HG02981 (cell line): Measurements from ENCODE around the gene ATCAY.
"Not testable (repeated sequence)": the region's sequence is repeated elsewhere in the genome, so short reads cannot be mapped to it uniquely, and the experiment has no call there.

Experiments
- ATAC-seq: cut with Tn5 transposase; IDR thresholded peaks from one replicate; pipeline ENCODE4 v1.9.1; 2021; ENCODE audit warnings: mild to moderate bottlenecking, moderate library complexity; ENCODE audit not compliant: unreplicated experiment

ATCAY gene

DNA sequence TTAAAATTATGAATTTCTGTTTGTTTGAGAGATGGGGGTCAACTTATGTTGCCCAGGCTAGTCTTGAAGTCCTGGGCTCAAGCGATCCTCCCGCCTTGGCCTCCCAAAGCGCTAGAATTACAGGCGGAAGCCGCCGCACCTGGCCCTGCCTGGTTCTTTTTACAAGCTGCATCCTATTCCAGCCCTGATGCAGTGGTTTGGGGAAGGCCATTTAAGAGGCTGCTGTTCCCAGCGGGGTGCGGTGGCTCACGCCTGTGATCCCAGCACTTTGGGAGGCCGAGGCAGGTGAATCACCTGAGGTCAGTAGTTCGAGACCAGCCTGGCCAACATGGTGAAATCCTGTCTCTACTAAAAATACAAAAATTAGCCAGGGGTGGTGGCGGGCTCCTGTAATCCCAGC, 87.5 kb downstream of the ATCAY start:
- ATAC-seq = not testable (repeated sequence)

DNA sequence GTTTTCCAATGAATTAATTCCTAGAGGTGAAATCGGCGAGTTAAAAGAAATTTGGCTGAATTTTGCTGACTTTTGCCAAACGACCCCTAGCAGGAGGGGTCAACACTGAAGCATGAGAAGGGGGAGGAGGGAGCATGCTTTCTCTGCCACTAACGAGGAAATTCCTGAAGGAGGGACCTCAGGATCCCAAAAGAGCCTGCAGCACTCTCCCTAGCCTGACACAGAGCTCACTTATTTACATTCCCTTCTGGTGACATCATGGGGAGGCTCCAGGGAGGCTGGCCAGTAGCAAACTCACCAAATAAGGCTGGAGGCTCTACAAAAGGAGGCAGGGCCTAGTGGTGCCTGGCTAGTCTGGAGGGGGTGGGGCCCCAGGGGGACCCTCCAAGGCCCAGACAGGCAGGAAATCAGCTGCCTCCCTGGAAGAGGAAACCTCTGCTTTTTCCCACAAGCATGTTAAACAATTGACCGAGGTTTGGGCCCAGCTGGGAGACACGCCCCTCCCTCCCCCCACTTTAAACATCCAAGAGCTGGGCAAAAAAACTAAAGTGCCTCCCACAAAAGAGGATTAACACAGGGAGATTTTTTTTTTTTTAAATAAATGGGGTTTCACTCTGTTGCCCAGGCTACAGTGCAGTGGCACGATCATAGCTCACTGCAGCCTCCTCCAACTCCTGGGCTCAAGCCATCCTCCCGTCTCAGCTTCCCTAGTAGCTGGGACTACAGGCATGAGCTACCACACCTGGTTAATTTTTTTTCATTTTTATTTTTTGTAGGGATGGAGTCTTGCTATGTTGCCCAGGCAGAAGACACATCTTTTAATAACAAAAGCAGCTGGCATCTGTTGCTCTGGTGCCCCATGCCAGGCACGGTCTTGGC, 88.3 kb downstream of the ATCAY start:
- no peak for ATAC-seq

DNA sequence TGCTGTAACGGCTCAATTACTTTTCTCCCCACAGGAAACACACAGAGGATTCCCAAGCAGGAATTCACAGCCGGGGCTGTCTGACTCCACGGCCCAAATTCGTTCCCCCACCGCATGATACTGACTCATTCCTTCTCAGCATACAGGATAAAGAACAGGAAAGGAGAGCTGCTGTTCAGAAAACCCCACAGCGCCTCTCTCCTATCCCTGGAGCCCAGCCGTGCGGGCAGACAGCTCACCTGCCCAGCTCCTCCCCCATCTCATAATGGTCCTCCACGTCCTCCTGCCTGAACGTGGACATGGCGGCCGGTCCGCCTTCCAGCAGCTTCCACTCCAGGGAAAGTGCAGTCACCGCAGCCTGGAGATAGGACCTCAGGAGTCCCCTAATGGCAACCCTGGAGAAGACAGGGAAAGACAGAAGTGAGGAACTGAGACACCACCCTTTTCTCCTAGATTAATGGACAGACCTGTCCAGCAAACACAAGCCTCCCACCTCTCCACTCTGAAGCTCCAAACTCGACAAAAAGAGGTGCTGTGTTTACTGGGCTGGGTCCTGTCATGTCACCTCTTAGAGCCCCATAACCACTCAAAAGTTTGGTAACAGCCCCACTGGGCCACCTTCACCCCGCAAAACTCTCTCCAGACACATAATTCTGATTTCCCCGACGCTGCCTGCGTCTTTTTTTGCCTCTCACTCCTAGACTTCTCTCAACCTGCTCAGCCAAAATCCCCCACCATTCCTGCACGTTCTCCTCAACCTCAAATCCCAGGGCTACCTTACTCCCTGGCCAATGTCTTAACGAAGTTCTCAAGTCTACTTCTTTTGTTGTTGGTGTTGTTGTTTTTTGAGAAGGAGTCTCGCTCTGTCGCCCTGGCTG, 89.2 kb downstream of the ATCAY start:
- ATAC-seq = no peak

DNA sequence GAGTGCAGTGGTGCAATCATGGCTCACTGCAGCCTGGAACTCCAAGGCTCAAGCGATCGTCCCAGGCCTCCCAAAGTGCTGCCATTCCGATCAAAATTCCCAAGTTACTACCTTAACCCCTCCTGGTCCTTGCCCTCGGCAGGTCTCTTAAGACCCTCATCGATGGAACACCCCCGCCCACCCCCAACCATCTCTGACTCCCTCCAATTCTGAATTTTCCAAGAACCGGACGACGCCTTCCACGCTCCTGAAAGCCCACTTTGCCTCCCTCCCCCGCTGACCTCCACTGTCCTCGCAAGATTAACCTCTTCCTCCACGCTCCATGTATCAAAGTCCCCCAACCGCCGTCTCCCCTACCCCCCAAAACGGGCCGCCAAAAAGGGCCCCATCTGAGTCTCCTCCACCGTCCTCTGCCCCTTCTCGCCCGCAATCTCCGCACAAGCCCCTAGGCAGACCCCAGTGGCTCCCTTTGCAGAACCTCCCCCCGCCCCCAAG, 89.9 kb downstream of the ATCAY start:
- ATAC-seq = no peak

DNA sequence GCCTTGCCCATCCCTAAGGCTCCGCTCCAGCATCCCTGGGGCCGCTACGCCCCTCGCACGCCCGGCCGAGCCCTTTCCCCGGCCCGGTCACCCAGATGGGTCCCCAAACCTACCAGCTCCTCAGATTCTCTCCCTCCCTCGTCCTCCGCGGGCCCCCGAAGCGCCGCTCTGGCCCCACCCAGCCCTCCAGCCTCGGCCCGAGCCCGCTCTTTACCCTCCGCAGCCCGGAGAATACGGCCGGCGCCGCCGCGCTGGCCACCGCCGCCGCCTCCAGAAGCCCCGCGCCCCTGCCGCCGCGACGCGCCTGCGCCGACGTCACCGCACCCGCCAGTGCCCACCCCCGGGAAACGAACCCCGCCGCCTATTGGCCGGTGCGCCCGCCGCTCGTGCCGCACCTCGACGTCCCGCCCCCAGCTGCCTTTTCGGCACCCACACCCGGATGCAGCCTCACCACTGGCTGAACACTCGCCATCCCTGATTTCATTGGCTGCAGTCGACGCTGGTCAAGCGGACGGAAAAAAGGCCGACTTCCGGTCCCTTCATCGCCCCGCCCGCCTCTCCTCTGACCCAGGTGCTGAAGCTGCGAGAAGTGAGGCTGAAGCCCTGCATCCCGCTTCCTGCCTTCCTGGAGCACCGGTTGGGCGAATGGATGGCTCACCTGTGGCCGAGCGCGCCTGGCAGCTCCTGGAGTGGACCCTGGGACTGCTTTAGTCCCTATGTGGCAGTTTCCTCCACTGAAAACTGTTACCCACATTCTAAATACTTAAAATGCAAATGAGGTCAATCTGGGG, 90.5 kb downstream of the ATCAY start, which contains the start of gene DAPK3:
TSS of gene DAPK3 (minus strand) at position 292 of the 791 bp plus-strand sequence. CDS start 1,364 bp downstream, outside the sequence.
- ATAC-seq = peak; percentile 90

DNA sequence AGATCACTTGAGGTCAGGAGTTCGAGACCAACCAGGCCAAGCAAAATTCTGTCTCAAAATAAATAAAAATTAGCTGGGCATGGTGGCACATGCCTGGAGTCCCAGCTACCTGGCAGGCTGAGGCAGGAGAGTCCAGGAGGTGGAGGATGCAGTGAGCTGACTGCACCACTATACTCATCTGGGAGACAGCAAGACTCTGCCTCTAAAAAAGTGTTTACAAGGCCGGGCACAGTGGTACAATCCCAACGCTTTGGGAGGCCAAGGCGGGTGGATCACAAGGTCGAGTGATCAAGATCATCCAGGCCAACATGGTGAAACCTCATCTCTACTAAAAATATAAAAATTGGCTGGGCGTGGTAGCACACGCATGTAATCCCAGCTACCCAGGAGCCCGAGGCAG, 94.7 kb downstream of the ATCAY start:
- ATAC-seq = no peak

DNA sequence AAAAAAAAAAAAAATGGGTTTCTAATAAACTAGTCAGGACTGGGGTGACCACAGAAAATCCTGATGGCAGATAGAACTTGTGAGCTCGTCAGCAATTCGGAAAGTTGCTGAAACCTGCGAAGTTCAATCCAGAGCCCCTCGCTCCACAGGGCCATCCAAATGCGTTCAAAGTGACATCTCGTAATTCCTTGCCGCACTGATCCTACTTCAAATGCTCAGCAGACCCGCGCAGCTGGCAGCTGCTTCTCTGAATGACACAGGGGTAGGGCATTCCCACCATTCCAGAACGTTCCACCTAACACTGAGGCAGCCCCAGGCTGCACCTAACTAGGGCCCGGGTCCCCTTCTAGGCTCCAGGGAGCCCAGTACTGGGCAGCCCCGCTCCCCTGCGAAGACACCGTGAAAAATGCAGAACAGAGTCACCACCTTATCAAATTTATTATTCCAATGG, 95.2 kb downstream of the ATCAY start:
- no peak for ATAC-seq

DNA sequence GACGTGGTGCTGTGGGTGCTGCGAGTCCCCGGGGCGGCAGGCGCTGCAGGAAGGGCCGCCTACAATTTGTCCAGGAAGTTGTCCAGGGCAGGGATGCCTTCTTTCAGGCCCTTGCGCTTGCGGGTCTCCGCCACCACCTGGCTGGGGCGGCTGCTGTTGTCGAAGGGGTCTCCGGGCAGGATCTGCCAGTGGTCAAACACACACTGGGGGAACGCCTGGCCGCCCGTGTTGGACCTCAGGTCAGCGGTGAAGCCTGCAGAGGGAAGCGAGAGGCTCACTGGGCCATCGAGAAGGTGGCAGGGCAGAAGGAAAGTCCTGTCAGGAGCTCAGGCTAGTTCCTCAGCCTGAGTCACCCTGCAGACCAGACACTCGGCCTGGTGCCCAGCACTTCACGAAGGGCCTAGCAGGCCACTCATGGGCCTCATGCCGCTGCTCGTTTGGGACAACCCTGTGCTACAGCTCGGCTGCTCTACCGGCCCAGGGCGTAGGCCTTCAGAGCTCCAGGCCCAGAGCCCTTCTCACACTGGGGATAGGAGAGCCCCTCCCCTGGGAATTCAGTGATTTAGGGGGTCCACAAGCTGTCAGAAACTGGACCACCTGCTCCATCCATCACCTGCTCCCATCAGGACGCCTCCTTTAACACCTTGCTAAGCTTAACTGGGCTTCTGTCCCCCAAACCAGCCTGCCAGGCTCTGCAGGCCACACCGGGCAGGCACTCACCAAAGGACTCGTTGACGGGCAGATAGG, 96.2 kb downstream of the ATCAY start:
- ATAC-seq = no peak
